GM19372 (cell line): Measurements from ENCODE around the gene PSMD8.
"Not testable (repeated sequence)": the region's sequence is repeated elsewhere in the genome, so short reads cannot be mapped to it uniquely, and the experiment has no call there.

Source experiments
- ATAC-seq: cut with Tn5 transposase; IDR thresholded peaks from one replicate; pipeline ENCODE4 v1.9.1; 2021; ENCODE audit warnings: mild to moderate bottlenecking, low read depth, moderate library complexity; ENCODE audit not compliant: unreplicated experiment

Gene PSMD8

GRCh38 chr19:38404858-38405257 lies 30.5 kb downstream of the PSMD8 start:
- no peak for ATAC-seq

- ATAC-seq = no peak
Observed at GRCh38 chr19:38405276-38405675, 30.9 kb downstream of the PSMD8 start.

GRCh38 chr19:38409631-38410133 lies 35.3 kb downstream of the PSMD8 start:
- ATAC-seq = no peak

GRCh38 chr19:38410407-38410806 lies 36.0 kb downstream of the PSMD8 start:
- not testable (repeated sequence) for ATAC-seq

- no peak for ATAC-seq
Observed at GRCh38 chr19:38411041-38411712, 36.8 kb downstream of the PSMD8 start.

- not testable (repeated sequence) for ATAC-seq
Observed at GRCh38 chr19:38411898-38412297, 37.5 kb downstream of the PSMD8 start.

- no peak for ATAC-seq
Observed at GRCh38 chr19:38412491-38412890, 38.1 kb downstream of the PSMD8 start.

GRCh38 chr19:38412961-38413360 lies 38.6 kb downstream of the PSMD8 start:
- no peak for ATAC-seq

- no peak for ATAC-seq
Observed at GRCh38 chr19:38413416-38413815, 39.0 kb downstream of the PSMD8 start.

- ATAC-seq = no peak
Observed at GRCh38 chr19:38417146-38417543, 42.8 kb downstream of the PSMD8 start.

- no peak for ATAC-seq
Observed at GRCh38 chr19:38417544-38418506, 43.5 kb downstream of the PSMD8 start.

- ATAC-seq = no peak
Observed at GRCh38 chr19:38420935-38421334, 46.6 kb downstream of the PSMD8 start.

GRCh38 chr19:38421856-38422255 lies 47.5 kb downstream of the PSMD8 start:
- no peak for ATAC-seq

GRCh38 chr19:38422438-38422837 lies 48.1 kb downstream of the PSMD8 start:
- no peak for ATAC-seq

GRCh38 chr19:38424272-38424671 lies 49.9 kb downstream of the PSMD8 start:
- ATAC-seq = no peak

- ATAC-seq = no peak
Observed at GRCh38 chr19:38425222-38425809, 50.9 kb downstream of the PSMD8 start.

- no peak for ATAC-seq
Observed at GRCh38 chr19:38425810-38426466, 51.6 kb downstream of the PSMD8 start, which contains the start of gene RASGRP4. TSS of gene RASGRP4 (minus strand) at chr19:38426219. CDS start at chr19:38426091, 128 bp downstream.

- ATAC-seq = not testable (repeated sequence)
Observed at GRCh38 chr19:38427035-38427677, 52.8 kb downstream of the PSMD8 start.

- ATAC-seq = no peak
Observed at GRCh38 chr19:38429055-38429810, 54.9 kb downstream of the PSMD8 start.
